Fibroblast of lung (primary cell): Measurements from ENCODE around the gene LGI2. TPM values are rescaled to one million over a fixed set of nuclear protein-coding genes. Genes with fewer than 3 reads are reported as not detected.
"Not testable (repeated sequence)": the region's sequence is repeated elsewhere in the genome, so short reads cannot be mapped to it uniquely, and the experiment has no call there.

Experiments used
- DNase-seq, 2 donors: peaks; one replicate each; pipeline versions ENCODE4 v3.0.0 to v3.0.0-alpha.2; 2010; ENCODE audit warnings: low read depth in 2 of 2
- H2AFZ ChIP-seq: 2 replicates; pipeline ENCODE4 v1.5.1; 2012; ENCODE audit warnings: low read length, control low read depth, inconsistent platforms
- H3K27ac ChIP-seq: 2 replicates; pipeline ENCODE4 v1.5.1; 2011; ENCODE audit warnings: low read length, control low read depth; ENCODE audit not compliant: insufficient read depth
- H3K27me3 ChIP-seq: 2 replicates; pipeline ENCODE4 v1.5.1; 2011; ENCODE audit warnings: mild to moderate bottlenecking, low read length; ENCODE audit not compliant: control insufficient read depth, insufficient read depth
- H3K36me3 ChIP-seq: 2 replicates; pipeline ENCODE4 v1.5.1; 2011; ENCODE audit warnings: low read length; ENCODE audit not compliant: control insufficient read depth, insufficient read depth
- H3K4me1 ChIP-seq: 2 replicates; pipeline ENCODE4 v1.5.1; 2011; ENCODE audit warnings: low read length; ENCODE audit not compliant: control insufficient read depth, insufficient read depth; ENCODE audit errors: extremely low read depth
- H3K4me2 ChIP-seq: 2 replicates; pipeline ENCODE4 v1.5.1; 2011; ENCODE audit warnings: low read length, control low read depth; ENCODE audit not compliant: insufficient read depth; ENCODE audit errors: extremely low read depth
- H3K4me3 ChIP-seq, 4 experiments: fragments of 200-600 bp in 1 of 4; sonication (generic) in 1 of 4; replicated peaks in 1 of 4; 2 replicates each; pipeline ENCODE4 v1.5.1; 2011 to 2016; ENCODE audit warnings: low read length in 4 of 4, low read depth in 3 of 4, mild to moderate bottlenecking in 3 of 4, control low read depth in 2 of 4, inconsistent platforms in 1 of 4, mixed read lengths in 1 of 4; ENCODE audit not compliant: insufficient read depth in 1 of 4; ENCODE audit errors: control extremely low read depth in 1 of 4
- H3K79me2 ChIP-seq: 2 replicates; pipeline ENCODE4 v1.5.1; 2012; ENCODE audit warnings: mild to moderate bottlenecking, low read length, inconsistent platforms; ENCODE audit not compliant: control insufficient read depth, insufficient read depth
- H3K9ac ChIP-seq: 2 replicates; pipeline ENCODE4 v1.5.1; 2011; ENCODE audit warnings: mild to moderate bottlenecking, low read length, control low read depth; ENCODE audit not compliant: insufficient read depth
- H3K9me3 ChIP-seq: 2 replicates; pipeline ENCODE4 v1.5.1; 2012; ENCODE audit warnings: low read depth, low read length; ENCODE audit not compliant: control insufficient read depth, insufficient read depth
- H4K20me1 ChIP-seq: 2 replicates; pipeline ENCODE4 v1.5.1; 2011; ENCODE audit warnings: low read length; ENCODE audit not compliant: control insufficient read depth, insufficient read depth; ENCODE audit errors: extremely low read depth
- CTCF ChIP-seq, 2 donors: IDR thresholded peaks in 1 of 2; conservative IDR thresholded peaks in 1 of 2; 1 replicate in 1 of 2; 2 replicates in 1 of 2; pipeline ENCODE4 v1.5.1; 2011 to 2012; ENCODE audit warnings: low read length in 2 of 2, control low read depth in 1 of 2, inconsistent platforms in 1 of 2, low read depth in 1 of 2, mild to moderate bottlenecking in 1 of 2
- EZH2 ChIP-seq: IDR thresholded peaks from 2 replicates; pipeline ENCODE4 v1.5.1; 2012; ENCODE audit warnings: low read length, control low read depth, mild to moderate bottlenecking; ENCODE audit errors: missing control alignments
- polyA plus RNA-seq, 2 donors: library from polyadenylated mRNA; depleted of rRNA in 1 of 2; stranded (reverse) in 1 of 2; unstranded in 1 of 2; fragments of >200 nt; gene quantifications; 2 replicates each; pipeline ENCODE4 v1.2.1, GENCODE V29; 2011 to 2012; ENCODE audit warnings: missing spikeins in 1 of 2
- total RNA-seq: library from RNA; depleted of rRNA; stranded (reverse); fragments of >200 nt; gene quantifications from 2 replicates; pipeline ENCODE4 v1.2.1, GENCODE V29; 2014

LGI2 gene
- total and polyA plus RNA-seq, 2 donors (not counting 1 experiment from before 2014, with no cell fraction given) = under 0.01 TPM; not detected in 1

GRCh38 chr4:25058796-25059195 lies 28.1 kb upstream of the LGI2 start:
- Histone ChIP-seq H4K20me1 (no peaks in the 10 kb centered on the region), H2AFZ (no peak overlapping the region), H3K9me3 (no peaks in the 10 kb centered on the region), H3K27ac (no peak overlapping the region), H3K79me2 (no peaks in the 10 kb centered on the region), H3K9ac (no peak overlapping the region), H3K4me2 (no peak overlapping the region), H3K36me3 (no peaks in the 10 kb centered on the region), H3K4me3 (no peak overlapping the region), H3K4me1 (no peaks in the 10 kb centered on the region), H3K27me3 (peaks cover 2% of the 10 kb centered on the region)
- TF ChIP-seq CTCF (conservative IDR thresholded peaks at IDR 0.05 in 1 of 2, IDR thresholded peaks at IDR 0.05 in 1 of 2; ENCODE audit: low read depth in 1 of 2, low read length in 2 of 2) = no peak
- no peak for TF ChIP-seq EZH2
- no peak for DNase-seq

GRCh38 chr4:25057299-25057698 lies 26.6 kb upstream of the LGI2 start:
- Histone ChIP-seq H3K27me3 (peaks cover 2% of the 10 kb centered on the region), H3K9me3 (no peaks in the 10 kb centered on the region), H2AFZ (no peak overlapping the region), H3K4me1 (no peaks in the 10 kb centered on the region), H3K79me2 (no peaks in the 10 kb centered on the region), H4K20me1 (no peaks in the 10 kb centered on the region), H3K27ac (no peak overlapping the region), H3K36me3 (no peaks in the 10 kb centered on the region), H3K4me2 (no peak overlapping the region), H3K4me3 (no peak overlapping the region), H3K9ac (no peak overlapping the region)
- no peak for TF ChIP-seq EZH2
- TF ChIP-seq CTCF (conservative IDR thresholded peaks at IDR 0.05 in 1 of 2, IDR thresholded peaks at IDR 0.05 in 1 of 2; ENCODE audit: low read depth in 1 of 2, low read length in 2 of 2) = no peak
- DNase-seq = no peak

GRCh38 chr4:25052037-25052436 lies 21.3 kb upstream of the LGI2 start:
- H3K9ac ChIP-seq, H3K27ac ChIP-seq, H3K9me3 ChIP-seq, H3K79me2 ChIP-seq, H3K36me3 ChIP-seq, H3K27me3 ChIP-seq, H3K4me1 ChIP-seq, H3K4me2 ChIP-seq, H4K20me1 ChIP-seq, H2AFZ ChIP-seq, DNase-seq, H3K4me3 ChIP-seq: not testable (repeated sequence)
